HG03045 (cell line): ENCODE measurements around the gene ADAM12.

Experiments used
- ATAC-seq: cut with Tn5 transposase; IDR thresholded peaks from one replicate; pipeline ENCODE4 v1.9.1; 2021; ENCODE audit warnings: mild to moderate bottlenecking, moderate library complexity; ENCODE audit not compliant: unreplicated experiment

ADAM12 gene

DNA sequence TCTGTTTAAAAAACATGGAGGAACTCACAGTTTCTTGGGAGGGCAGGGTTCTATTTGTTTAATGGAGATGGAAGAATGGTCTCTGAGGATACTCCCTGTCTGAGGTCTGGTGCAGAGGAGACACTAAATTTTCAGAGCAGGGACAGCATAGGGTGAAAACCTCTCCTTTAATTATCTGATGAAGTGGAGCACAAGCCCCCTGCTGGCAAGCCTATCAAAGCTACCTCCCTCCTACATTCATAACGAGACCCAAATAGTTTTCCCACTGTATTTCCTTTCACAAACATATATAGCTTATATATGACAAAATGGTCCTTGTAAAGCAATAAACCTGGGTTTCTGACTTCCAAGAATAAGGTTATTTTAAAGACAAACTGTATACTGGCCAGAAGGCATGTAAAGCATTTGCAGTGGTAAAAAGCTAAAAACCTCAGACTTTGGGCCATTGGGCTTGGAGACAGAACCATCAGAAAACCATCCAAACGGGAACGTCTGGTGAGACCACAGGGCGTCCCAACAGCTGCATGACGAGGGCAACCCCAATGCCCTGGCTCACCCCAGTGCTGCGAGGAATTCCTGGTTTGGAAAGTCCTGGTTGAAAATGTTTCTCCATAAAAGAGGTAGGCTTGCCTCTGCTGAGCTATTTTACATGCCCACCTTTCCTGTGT, 290.6 kb downstream of the ADAM12 start:
- ATAC-seq, result no peak

DNA sequence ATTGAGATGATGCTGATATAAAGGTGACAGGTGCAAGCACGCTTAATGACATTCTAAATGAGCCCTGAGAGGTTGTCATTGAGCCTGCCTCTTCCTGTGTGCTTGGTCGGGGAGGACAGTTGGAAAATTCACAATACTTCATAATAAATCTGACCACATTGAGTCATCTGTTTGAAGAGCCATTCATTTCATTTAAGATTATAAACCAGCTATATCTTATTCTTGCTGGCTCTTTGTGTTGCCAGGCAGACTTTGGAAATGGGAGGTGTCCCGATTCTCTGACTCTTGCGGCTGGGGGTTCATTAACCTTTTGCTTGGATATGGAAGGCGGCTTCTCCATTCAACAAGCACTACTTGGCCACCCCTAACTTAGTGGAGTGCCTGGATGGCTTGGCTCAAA, 293.7 kb downstream of the ADAM12 start:
- ATAC-seq, result no peak

DNA sequence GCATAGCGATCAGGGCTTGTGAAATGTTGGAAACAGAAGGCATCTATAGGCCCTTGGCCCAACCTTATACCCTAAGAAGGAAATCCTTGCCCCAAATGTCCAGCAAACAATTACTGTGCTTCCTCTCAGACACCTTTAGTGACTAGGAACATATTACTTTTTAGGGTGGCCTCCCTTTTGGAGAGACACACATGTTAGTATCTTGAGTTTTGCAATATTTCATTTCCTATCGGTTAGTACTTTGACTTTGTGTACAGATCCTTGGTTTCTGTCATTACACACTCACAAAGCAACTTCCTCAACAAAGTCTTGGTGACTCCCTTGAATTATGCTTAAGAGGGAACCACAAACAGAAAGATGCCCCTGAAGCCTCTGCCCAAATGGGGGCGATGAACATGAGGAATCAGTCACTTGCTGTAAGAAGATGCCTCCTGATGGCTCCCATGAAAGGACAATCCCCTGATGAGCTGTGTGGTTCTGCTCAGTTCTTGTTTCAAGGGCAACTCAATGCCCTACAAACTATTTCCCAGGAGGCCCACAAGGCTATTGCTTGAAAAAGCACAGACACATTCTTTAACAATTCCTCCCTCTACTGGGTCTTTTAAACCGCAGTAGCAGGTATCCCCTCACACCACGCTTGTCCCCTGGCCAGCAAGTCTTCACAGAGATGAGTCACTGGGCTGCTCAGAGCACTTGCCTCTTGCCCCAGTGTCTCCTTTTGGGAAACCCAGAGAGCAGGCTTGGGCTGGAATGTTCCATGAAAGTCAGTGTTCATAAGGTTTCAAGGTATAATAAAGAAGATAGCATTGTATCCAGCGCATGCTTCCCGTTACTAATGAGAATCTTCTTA, 295.7 kb downstream of the ADAM12 start:
- ATAC-seq, result no peak

DNA sequence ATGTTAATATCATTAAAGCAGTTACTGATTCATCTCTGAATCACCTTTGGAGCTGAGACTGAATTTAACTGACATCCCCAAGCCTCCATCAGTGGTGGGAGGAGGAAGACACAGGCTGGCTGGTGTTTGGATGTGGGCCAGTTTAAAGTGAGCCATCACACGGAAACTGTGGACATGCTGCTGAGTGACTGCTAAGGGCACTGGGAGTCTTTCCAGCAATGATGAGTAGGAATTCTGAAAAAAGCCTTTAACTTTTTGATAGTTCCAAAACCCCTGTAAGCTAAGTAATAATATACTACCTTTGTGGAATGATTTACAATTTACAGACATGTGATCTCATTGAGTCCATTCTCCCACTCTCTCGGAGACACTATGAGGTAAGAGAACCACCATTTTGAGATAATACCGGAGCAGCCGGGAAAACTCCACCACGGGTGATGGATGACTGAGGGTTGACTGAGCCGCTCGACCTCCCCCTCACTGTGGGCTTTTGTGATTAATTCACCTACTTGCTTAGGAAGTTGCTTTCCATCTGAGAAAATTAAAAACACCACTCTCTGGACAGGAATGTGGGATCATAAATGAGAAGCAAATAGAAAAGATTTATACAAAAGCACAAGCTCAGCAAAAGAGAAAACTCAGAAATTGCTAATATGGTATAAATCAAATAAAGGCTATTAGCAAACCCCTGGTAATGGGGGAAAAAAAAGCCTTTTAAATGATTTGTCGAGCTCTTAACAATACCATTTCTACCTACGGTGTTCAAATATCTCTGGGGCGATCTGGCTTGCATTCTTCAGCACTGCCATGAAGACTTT, 297.2 kb downstream of the ADAM12 start:
- ATAC-seq, result no peak

DNA sequence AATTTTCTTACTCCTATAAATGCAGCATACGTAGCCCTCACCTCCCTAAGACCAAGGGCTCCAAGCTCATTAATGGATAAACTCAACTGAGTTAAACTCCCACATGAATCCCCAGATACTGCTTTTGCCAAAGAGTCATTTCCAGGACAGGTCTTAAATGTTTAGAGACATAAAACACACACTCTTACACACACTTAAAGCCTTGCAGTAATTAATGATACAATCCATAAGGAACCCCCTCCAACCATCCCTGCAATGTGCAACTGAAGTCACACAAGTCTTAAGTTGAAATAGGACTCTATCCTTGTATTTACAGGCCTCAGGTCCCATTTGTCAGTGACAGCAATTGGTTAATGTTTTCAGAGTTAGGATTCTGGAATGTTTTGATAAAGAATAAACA, 297.8 kb downstream of the ADAM12 start:
- ATAC-seq, result no peak

DNA sequence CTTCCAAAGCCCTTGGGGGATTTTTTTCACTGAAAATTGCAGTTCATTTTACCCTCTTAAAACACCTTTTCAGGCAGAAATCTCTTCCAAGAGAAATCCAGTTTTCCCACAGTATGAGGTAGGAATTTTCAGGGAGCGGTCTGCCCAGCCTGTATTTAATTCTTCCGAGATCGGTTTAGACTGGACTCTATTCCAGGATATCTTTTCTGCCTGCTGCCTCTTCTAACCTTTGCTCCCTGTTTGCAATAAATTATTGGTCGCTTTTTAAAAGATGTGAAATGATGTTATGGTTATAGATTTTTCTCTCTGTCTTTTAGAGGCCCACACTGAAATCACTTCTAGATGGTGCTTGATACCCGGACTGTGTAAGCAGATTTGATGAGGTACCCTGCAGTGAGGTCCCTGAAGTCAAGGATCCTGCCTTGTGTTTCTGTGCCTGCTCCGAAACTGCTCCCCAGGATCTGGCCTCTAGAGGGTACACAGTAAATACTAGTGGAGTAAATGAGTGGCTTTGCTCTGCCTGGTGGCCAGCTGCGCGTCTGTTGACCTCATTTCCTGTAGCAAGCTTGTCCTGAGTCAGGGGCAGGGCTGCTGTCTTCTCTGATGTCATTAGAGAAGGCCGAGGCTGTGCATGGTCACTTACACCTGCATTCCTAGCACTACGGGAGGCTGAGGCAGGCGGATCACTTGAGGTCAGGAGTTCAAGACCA, 300.3 kb downstream of the ADAM12 start:
- no peak for ATAC-seq

DNA sequence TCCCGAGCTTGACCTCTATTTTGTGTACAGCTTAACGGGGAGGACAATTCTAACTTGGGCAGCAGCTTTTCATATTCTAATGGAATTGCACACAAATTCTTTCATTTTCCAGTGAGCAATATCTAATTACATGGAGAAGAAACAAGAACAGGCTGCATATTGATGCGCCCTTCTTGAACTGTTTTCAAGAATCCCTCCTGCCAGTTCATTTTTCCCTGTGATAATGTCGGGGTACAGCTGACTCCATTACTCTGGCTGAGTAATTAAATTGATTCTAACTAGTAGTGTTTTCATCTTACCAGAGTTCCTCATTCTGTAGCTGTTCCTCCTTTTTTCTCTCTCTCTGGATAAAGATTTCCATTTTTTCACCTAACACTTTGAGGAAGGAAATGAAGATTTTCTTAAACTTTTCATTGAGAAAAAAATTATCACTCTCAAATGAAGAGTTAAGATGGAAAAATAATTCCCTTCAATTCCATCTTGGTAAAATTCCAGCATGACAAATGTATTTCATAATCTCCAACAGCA, 301.1 kb downstream of the ADAM12 start:
- ATAC-seq, result no peak

DNA sequence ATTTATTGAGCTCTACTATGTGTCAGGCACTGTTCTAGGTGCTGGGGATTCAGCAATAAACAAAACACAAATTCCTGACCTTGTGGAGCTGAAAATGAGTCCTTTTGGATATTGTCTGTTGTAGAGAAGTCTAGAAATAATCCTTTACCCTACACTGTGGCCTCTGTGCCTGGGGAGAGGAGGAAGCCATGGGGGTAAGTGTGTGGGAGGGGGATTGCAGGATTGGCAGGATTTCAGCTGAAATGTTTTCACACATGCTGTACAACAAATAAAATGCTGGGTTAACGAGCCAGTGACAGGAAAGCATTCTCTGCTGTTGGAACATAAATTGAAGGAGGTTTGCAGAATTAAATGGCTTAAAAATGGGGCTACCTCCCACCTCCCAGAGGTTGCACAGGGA, 302.5 kb downstream of the ADAM12 start:
- ATAC-seq, result no peak

DNA sequence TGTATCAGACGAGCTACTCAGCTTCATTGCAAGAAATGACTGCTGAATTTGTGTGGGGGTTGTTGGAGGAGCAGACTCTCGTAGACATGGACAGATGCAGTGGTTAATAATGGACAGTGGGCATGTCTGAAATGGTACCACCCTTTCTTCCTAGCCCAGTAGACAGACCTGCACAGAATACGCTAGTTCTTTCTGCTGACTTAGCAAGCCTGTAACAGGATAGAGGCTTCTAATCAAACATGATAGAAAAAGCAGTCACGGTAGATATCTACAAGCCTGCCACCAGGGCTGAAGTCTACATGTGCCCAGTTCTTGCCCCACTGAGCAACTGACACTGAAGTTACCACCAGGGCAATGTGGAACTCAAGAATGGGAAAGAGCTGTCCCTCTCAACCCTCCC, 303.9 kb downstream of the ADAM12 start:
- no peak for ATAC-seq

DNA sequence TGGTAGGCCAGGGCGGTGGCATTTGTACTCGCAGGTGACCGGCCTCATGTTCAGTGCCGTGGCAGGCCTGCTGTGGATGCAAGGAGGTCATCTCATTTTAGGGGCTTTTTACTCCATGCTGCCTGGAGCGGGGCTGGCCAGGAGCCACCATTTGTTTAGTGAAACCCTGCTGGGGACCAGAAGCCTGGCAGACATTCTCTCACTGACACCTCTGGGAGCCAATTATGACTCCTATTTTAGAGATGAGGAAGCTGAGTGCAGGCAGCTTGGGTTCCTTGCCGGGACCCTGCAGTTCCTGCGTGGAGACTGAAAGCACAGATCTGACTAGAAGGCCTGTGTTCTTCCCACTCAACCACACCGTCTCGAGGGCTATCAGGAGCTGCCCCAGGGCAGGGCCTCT, 305.3 kb downstream of the ADAM12 start:
- ATAC-seq, result no peak

DNA sequence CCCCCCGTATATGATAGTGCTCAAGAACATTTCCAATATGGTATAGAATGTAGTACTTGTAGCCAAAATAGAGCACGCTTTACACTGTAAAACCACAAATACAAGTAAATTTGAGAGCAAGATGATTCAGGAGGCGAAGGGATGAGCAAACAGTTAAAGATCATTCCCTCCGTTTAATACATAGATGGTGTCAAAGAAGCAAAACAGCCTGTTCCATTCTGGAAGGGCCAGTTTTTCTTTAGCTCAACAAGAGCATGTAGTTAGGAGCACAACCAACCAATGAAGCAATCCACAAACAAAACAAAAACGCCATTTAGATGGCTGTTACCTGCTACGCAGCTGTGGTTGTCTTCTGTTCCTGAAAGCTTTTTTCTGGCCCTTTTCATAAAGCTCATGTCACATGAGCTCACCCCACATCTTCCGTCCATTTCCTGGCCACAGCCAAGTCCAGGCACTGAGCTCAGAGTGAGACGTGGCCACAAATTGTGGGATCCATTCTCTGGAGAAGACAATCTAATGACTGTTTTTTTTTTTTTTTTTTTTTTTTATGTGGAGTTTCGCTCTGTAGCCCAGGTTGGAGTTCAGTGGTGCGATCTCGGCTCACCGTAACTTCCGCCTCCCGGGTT, 306.3 kb downstream of the ADAM12 start:
- no peak for ATAC-seq

DNA sequence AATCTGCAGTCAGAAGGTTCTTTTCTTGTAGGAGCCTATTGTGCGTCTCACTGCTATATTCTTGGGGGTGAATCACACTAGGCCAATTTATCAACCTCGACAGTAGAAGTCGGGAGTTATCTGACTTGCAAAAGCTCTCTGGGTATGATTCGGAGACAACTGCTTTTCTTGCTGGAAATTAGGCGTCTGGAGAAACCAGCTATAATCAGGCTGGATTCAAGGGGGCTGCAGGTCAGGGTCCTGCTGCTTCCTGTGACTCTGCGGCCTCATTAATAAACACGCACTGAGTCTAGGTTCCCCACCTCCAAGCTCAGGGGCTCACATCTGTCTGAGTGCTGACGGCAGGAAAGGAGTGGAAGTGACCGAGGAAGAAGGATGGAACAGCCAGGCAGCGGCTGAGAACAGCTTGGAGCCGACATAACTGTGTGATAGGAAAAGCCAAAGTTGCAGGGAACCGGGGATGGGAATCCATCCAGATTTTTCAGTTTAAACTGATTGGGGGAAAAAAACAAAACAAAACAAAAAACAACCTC, 307.3 kb downstream of the ADAM12 start:
- no peak for ATAC-seq

DNA sequence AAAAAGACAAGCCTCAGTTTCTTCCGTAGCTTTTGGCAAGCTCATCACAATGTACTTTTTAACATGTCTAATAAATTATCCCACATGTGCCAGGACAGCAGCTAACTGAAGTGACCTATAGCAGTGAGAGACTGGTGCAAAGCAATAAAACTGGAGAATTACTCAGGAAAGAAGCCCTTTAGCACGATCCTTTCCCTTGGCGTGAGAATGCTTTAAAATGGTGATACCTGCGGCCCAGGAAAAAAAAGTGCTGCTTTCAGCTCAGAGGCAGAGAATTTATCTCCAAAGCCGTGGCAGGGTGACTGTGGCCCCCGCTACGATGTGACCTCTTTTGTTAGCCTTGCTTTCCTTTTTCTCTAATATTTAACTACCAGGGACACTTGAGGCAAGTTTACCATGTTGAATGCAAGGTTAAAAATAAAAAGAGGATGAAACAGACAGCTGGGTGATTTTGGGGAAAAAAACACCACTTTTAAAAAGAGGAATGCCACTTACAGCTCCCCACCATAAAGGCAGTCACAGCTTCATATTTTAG, 307.9 kb downstream of the ADAM12 start:
- ATAC-seq, result no peak

DNA sequence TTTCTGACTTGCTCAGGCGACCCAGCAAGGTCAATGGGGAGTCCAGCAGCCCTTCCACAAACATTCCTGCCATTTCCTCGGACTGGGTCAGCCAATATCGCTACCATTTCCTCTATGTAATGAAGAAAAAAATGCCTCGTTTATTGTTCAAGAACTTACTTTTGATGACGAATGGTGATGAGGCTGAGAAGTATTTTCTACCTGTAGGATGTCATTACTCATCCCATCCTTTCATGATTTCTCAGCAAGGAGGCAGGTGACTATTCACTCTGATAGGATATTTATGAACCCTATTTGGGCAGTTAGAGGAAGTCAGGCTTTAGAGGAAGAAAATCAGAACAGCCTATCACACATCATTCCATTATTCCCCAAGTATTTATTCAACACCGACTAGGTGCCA, 313.3 kb downstream of the ADAM12 start:
- ATAC-seq, result no peak

DNA sequence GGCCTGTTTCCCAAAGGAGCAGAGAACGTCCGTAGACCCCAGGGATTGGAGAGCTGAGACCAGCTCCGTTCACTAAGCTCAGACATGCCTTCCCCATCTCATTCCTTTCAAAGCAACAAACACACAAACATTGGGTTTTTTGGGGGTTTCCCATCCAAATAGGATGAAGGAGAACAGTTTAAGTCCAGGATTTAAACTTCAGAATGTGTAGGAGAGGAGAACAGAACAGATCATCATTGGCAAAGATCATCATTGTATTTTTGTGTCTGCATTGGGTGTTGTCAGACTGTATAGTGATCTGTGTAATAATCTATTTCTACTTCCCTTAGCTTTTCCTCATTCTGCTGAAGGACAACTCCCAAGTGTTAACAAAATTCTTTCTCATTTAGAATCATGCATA, 314.0 kb downstream of the ADAM12 start:
- no peak for ATAC-seq

DNA sequence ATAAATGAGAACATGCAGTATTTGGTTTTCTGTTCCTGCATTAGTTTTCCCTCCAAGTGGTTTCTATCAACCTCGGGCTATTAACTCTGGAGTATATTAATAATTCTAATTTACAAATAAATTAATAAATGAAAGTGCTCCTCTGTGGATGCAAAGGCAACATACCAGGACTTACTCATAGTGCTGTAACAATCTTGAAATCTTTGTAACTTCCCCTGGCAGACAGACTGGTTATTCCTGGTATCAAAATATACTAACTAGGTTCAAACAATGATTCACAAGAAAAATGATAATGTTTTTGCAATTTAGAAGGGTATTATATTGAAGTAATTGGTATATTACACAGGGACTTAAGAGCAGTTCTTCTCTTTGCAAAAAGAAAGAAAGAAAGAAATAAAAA, 314.7 kb downstream of the ADAM12 start:
- no peak for ATAC-seq

DNA sequence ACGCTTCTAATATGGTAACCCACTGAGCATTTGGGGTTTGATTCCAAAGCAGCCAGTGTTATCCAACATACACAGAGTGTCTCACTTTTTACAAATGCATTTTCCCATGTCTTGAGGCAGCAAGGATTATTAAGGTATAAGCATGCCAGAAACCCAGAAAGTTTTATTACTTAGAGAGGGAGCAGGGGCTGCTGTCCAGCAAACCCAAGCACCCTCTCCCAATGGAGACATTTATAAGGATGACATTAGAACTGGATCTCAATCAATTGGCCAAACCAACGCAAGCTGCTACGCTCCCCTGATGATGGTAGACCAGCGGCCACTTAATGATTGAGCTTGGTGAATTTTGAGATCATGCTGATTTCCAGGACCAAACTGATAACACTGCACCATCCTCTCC, 315.7 kb downstream of the ADAM12 start:
- no peak for ATAC-seq

DNA sequence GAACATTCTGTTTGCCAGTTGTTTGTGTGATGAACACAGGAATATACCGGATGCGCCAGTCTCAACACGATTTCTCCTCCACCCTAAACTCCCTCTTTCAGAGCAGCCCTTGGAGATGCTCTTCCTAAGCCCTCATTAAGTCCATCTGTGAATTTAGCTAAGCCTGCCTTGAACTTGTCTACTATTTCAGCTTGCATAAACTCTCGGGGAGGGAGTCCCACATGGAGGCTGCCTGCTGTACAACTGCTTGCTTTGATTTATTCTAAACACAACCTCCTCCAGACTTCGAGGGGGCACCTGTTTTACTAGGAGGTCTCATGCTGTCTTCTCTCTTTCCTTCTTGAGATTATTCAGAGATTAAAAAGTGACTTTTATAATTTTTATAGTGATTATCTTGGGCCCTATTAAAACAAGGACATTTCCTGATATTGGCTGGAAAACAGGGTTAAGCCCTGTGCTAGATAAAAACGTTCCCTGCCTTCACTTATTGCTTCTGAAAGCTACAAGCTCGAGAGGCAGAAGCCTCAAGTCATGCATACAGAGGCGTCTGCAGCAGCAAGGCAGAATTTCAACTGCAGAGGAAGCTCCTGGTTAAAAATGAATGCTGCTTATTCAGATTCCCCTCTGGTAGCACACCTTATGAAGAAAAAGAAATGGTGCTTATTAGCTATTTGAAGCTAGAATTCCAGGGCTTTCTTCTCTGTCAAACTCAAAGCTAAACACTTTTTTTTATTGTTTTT, 317.6 kb downstream of the ADAM12 start:
- ATAC-seq, result no peak

DNA sequence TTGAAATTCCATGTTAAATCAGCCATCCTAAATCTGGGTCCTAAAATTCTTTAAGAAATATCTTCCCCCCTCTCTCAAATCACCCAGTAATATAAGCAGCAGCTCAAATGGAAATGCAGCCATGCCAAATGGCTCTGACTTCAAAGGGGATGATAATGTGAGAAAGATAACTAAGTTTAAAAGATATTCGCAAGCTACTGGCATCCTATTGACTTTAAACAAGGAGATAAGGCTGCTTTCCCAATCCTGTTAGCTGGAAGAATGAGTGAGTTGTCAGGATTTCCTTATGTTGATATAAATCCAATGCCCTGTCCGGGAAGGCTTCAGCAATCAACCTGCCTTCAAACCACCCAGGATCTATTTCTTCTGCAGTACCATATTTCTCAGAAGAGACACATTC, 320.0 kb downstream of the ADAM12 start:
- no peak for ATAC-seq
